DOHH2 (cell line): Measurements from ENCODE around the gene MARK3.

Experiments used
- CTCF ChIP-seq: fragments of 200-600 bp; sonication (generic); IDR thresholded peaks from one replicate; pipeline ENCODE4 v1.5.1; 2014; ENCODE audit warnings: antibody characterized with exemption, mild to moderate bottlenecking, low read depth, low read length; ENCODE audit not compliant: poor library complexity, severe bottlenecking
- EZH2phosphoT487 ChIP-seq: fragments of 200-600 bp; sonication (generic); IDR thresholded peaks from 2 replicates; pipeline ENCODE4 v1.6.1; 2017; ENCODE audit warnings: borderline replicate concordance, mild to moderate bottlenecking, antibody characterized with exemption, low read length, moderate library complexity, mixed read lengths

DNA sequence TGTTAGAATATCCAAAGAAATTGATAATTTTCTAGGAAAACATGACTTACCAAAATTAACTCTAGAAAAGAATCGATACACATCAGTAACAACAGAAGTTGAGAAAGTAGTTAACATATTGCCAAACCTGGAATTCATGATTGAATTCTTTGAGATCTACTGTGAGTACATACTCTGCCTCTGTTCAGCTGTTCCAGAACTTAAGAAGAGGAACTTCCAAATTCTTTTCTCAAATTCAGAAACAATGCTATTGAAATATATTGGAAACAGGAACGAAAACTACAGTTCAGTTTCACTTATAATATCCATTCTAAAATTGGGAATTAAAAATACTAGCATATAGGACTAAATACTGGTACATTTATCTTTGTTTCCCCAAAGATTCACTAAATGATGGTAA is 57.9 kb downstream of the MARK3 start:
- no peak for TF ChIP-seq CTCF
- TF ChIP-seq EZH2phosphoT487: no peak
